Urinary bladder (tissue), 4 donors: ENCODE results near the gene U2AF2. TPM values are rescaled to one million over a fixed set of nuclear protein-coding genes. Genes with fewer than 3 reads are reported as not detected.

Source experiments
- DNase-seq: peaks from one replicate; pipeline ENCODE4 v3.0.0-alpha.2; 2015; ENCODE audit errors: extremely low spot score
- H3K27ac ChIP-seq: one replicate; pipeline ENCODE4 v1.5.1; 2013; ENCODE audit warnings: low read depth, mild to moderate bottlenecking, moderate library complexity
- H3K36me3 ChIP-seq: one replicate; pipeline ENCODE4 v1.6.1; 2013; ENCODE audit warnings: mild to moderate bottlenecking, moderate library complexity; ENCODE audit not compliant: insufficient read depth
- H3K4me1 ChIP-seq: one replicate; pipeline ENCODE4 v1.6.1; 2013; ENCODE audit warnings: mild to moderate bottlenecking, moderate library complexity; ENCODE audit not compliant: insufficient read depth
- H3K4me3 ChIP-seq: one replicate; pipeline ENCODE4 v1.5.1; 2013; ENCODE audit warnings: low read depth, low read length
- WGBS: extraction: QIAGEN DNeasy Blood & Tissue Kit; methylation state at CpG from one replicate; pipeline ENCODE4 v1.1.7; 2013; 5-methylcytosine and 5-hydroxymethylcytosine counted together
- polyA plus RNA-seq: library from polyadenylated mRNA; stranded (reverse); fragments of 200-250 nt; gene quantifications from one replicate; pipeline ENCODE4 v1.2.3, GENCODE V29; 2013
- total RNA-seq: library from RNA; depleted of rRNA; stranded (reverse); fragments of >200 nt; gene quantifications from one replicate; pipeline ENCODE4 v1.2.3, GENCODE V29; 2014
- donor health status: healthy with polysubstance abuse.
- donor health status: healthy.

Gene U2AF2
- total and polyA plus RNA-seq, 2 donors, result 44.6 to 129 TPM

GRCh38 chr19:55615543-55616394 is 39.1 kb upstream of the U2AF2 start:
- WGBS, result 98% methylated on average over 88 of the region's 88 CpGs
- peaks cover 2% of the 10 kb centered on the region for H3K36me3 ChIP-seq
- no peak overlapping the region for H3K4me3 ChIP-seq
- no peak overlapping the region for H3K27ac ChIP-seq
- no peak for DNase-seq
- no peaks in the 10 kb centered on the region for H3K4me1 ChIP-seq

- Histone ChIP-seq H3K4me3 (no peak overlapping the region), H3K4me1 (no peaks in the 10 kb centered on the region), H3K27ac (no peak overlapping the region), H3K36me3 (peaks cover 2% of the 10 kb centered on the region)
- WGBS, result 98% methylated on average over 38 of the region's 38 CpGs
- no peak for DNase-seq
Measured at GRCh38 chr19:55616395-55616875, 38.4 kb upstream of the U2AF2 start.

GRCh38 chr19:55617426-55617825 is 37.4 kb upstream of the U2AF2 start:
- 87% methylated on average over 8 of the region's 8 CpGs for WGBS
- Histone ChIP-seq H3K4me1 (no peaks in the 10 kb centered on the region), H3K36me3 (peaks cover 2% of the 10 kb centered on the region), H3K27ac (no peak overlapping the region), H3K4me3 (no peak overlapping the region)
- no peak for DNase-seq

DNA sequence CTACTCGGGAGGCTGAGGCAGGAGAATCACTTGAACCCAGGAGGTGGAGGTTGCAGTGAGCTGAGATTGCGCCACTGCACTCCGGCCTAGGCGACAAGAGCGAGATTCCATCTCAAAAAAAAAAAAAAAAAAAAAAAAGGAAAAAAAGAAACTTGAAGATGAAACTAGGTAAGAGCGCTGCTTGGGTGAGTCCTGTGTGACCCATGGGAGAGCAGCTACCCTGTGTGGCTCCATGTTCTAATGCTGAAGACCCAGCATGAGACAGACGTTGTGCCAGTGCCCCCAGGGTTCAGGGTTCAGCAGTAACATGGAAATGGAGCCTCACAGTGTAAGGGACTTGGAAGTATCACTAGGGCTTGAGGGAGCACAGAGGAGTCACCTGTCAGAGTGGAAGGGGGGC is 36.4 kb upstream of the U2AF2 start:
- peaks cover 2% of the 10 kb centered on the region for H3K36me3 ChIP-seq
- no peak overlapping the region for H3K4me3 ChIP-seq
- H3K4me1 ChIP-seq, result no peaks in the 10 kb centered on the region
- H3K27ac ChIP-seq, result no peak overlapping the region
- no peak for DNase-seq
- WGBS, result 93% methylated on average over 7 of the region's 7 CpGs

GRCh38 chr19:55619286-55619685 is 35.5 kb upstream of the U2AF2 start:
- Histone ChIP-seq H3K4me3 (no peak overlapping the region), H3K27ac (no peak overlapping the region), H3K36me3 (peaks cover 2% of the 10 kb centered on the region), H3K4me1 (no peaks in the 10 kb centered on the region)
- no peak for DNase-seq
- 68% methylated on average over 3 of the region's 3 CpGs for WGBS

DNA sequence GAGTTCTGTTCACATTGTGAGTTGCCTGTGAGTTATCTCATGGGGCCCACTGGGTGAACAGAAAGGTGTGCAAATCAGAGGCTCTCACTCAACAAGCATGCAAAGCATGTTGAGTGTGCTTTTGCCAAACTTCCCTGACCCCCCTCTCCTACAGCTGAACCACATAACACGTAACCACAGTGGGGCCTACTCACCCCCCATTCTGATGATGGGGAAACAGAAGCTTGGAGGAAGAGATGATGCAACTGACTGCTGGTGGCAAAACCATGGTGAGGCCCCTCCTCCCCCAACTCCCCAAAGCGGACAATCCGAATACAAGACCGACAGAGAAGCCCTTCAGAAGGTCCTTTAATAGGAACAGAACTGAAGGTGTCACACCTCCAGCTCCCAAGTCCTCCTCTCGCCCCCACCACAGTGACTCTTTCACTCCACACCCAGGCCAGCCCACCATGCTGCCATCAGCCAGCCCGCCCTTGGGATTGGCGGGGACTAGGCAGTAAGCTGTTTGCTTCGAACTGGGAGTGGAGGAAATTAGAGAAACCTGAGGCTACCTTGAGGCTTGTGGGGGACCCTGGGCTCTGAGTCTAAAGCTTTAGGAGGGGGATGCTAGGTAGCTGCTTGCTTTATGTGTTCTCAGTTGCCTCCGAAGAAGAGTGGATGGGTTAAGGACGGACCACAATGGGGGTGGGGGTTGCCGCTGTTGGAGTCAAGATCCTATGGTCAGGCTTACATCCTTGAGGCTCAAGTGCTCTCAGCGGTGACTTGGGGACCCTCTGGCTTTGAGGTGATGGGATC is 34.2 kb upstream of the U2AF2 start:
- DNase-seq, result no peak
- 92% methylated on average over 12 of the region's 12 CpGs for WGBS
- Histone ChIP-seq H3K36me3 (no peaks in the 10 kb centered on the region), H3K27ac (no peak overlapping the region), H3K4me3 (no peak overlapping the region), H3K4me1 (no peaks in the 10 kb centered on the region)

GRCh38 chr19:55621205-55621672 is 33.6 kb upstream of the U2AF2 start:
- no peaks in the 10 kb centered on the region for H3K4me1 ChIP-seq
- no peak overlapping the region for H3K27ac ChIP-seq
- DNase-seq, result no peak
- WGBS, result 86% methylated on average over 9 of the region's 9 CpGs
- H3K4me3 ChIP-seq, result no peak overlapping the region
- no peaks in the 10 kb centered on the region for H3K36me3 ChIP-seq

- no peaks in the 10 kb centered on the region for H3K4me1 ChIP-seq
- H3K27ac ChIP-seq, result no peak overlapping the region
- 95% methylated on average over 55 of the region's 55 CpGs for WGBS
- no peaks in the 10 kb centered on the region for H3K36me3 ChIP-seq
- no peak for DNase-seq
- no peak overlapping the region for H3K4me3 ChIP-seq
Measured at GRCh38 chr19:55621673-55622231, 33.1 kb upstream of the U2AF2 start.

DNA sequence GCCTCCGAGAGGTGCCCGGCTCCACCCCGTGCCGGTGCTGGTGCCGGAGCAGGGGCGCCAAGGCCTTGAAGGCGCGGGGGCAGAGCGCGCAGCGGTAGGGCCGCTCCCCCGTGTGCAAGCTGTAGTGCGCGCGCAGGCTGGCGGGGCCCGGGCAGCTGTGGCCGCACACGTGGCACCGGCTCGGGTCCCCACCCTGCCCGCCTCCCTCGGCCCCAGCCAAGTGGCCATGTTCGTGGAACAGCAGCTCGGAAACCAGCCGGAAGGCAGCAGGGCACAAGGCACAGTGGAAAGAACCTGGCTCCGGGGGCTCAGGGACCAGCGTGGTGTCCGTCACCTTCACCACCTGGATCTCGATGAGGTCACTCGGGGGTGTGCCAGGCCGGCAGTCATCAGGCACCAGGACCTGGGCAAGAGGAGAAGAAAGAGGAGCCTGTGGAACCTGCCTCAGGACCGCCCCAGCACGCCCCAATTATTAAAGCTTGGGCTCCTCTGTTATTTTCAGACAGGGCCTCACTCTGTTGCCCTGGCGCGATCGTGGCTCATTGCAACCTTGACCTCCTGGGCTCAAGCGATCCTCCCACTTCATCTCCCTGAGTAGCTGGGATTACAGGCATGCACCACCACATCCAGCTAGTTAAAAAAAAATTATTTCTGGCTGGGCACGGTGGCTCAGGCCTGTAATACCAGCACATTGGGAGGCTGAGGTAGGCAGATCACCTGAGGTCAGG is 32.4 kb upstream of the U2AF2 start:
- Histone ChIP-seq H3K27ac (no peak overlapping the region), H3K4me1 (no peaks in the 10 kb centered on the region), H3K4me3 (no peak overlapping the region), H3K36me3 (no peaks in the 10 kb centered on the region)
- no peak for DNase-seq
- WGBS, result 95% methylated on average over 40 of the region's 40 CpGs

DNA sequence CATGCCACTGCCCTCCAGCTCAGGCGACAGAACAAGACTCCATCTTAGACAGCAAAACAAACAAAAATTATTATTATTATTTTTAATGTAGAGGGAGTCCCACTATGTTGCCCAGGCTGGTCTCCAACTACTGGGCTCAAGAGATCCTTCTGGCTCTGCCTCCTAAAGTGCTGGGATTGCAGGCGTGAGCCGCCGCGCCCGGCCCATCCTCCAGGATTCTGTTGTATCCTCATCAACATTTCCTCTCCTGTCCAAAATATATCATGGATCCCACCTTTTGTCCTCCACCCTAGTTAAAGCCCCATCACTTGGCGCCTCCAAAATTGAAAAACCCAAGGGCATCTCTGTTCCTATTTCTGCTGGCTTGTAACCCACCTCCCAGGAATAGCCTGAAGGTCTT is 31.7 kb upstream of the U2AF2 start:
- no peak for DNase-seq
- 93% methylated on average over 7 of the region's 7 CpGs for WGBS
- Histone ChIP-seq H3K4me3 (no peak overlapping the region), H3K36me3 (no peaks in the 10 kb centered on the region), H3K4me1 (no peaks in the 10 kb centered on the region), H3K27ac (no peak overlapping the region)

DNA sequence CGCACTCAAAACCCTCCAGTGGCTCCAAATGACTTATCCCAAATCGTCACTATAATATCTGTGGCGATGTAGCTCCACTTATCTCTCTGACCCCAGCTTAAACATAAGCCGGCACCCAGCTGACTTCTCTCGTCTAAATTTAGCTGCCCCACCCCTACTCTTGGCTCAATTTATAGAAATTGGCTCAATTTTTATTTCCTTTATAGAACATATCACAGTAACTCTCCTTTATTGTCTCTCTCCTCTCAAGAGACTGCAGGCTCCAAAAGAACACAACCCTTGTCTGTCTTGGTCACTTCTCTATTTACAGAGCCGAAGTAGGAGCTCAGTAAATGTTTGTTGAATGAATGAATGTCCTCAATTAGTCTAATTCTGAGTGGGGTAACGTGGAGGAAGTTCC is 31.3 kb upstream of the U2AF2 start:
- DNase-seq, result no peak
- Histone ChIP-seq H3K4me1 (no peaks in the 10 kb centered on the region), H3K27ac (no peak overlapping the region), H3K4me3 (no peak overlapping the region), H3K36me3 (no peaks in the 10 kb centered on the region)
- WGBS, result 35% methylated on average over 7 of the region's 7 CpGs

DNA sequence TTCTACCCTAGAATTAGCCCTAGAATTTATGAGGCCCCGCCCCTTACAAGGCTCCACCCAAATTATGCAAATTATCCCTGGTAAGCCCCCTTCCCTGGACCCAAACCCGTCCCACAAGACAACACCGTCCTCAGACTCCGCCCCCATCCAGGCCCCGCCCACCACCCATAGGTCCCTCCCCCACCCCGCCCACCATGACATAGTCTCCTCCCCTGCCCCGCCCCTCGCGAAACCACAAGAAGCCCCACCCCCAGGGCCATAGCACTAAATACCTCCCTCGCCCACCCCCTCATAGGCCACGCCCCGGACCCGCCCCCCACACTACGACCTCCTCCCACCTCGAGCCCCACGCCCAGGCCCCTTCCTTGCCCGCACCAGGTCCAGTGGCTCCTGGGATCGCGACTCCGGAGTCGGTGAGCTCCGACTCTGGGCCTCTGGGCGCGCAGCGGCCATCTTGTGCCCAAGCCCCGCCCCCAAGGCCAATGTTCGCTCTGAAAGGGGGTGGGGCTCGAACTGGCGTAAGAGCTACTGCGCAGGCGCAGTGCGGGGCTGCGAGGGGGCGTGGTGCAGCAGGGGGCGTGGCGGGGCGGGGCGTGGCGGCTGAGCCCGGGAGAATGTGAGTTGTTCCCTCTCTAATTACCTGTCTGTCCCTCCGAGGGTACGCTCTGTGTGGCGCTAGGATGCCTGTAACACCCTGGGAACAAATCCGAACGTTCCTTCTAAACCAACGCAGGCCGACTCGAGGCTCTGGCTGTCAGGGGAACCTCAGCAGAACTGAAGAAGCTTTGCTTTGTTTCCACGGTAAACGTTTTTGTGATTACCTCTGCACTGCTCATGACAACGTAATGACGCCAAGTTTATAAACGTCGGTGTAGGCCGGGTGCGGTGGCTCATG is 30.5 kb upstream of the U2AF2 start, which contains the start of gene ZNF784:
ZNF784 (minus strand) TSS at position 458 of the 895 bp plus-strand sequence; CDS start at position 453, 5 bp downstream.
- peak; percentile 83 for DNase-seq
- Histone ChIP-seq H3K4me3 (peak within 1 kb of the TSS; percentile 49), H3K36me3 (no peaks in the 10 kb centered on the region), H3K4me1 (no peaks in the 10 kb centered on the region), H3K27ac (peak within 1 kb of the TSS; percentile 95)
- WGBS, result under 1% methylated on average over 56 of the region's 56 CpGs
